GM18498 (cell line): ENCODE data around the gene FTSJ3.
"Not testable (repeated sequence)": the region's sequence is repeated elsewhere in the genome, so short reads cannot be mapped to it uniquely, and the experiment has no call there.

Experiments
- ATAC-seq: cut with Tn5 transposase; IDR thresholded peaks from one replicate; pipeline ENCODE4 v1.9.1; 2021; ENCODE audit warnings: mild to moderate bottlenecking, moderate library complexity; ENCODE audit not compliant: unreplicated experiment

The FTSJ3 gene

DNA sequence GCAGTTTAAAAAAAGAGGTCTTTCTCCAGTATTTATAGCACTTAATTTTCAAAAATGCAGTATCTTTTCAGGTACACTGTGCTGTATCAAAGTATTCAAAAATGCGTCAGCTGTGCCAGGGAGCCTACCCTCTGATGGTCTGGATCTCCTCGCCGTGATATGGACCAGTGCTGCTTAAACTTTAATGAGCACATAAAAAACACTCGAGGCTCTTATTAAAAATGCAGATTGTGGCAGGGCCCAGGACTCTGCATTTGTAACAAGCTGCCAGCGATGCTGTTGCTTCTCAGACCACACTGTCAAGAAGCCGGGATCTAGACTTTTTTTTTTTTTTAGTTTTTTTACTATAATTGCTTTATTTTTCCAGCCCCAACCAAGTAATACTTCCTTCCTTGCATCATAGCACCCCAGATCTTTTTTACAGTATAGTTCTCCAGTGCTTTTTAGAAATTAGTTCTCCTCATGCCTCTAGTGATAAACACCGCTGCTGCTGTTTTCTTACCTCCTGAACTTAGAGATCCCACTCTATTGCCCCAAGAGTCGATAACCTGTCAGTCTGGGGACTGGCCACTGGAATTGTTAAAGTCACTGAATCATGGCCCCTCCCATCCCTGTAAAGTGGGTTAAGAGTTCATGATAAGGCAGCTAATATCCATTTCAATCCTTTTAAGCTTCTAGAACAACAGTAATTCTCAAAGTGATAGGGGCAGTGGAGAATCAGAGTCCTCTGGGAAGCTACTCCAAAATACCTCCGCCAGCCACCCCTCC is 16.6 kb upstream of the FTSJ3 start:
- ATAC-seq, result no peak

DNA sequence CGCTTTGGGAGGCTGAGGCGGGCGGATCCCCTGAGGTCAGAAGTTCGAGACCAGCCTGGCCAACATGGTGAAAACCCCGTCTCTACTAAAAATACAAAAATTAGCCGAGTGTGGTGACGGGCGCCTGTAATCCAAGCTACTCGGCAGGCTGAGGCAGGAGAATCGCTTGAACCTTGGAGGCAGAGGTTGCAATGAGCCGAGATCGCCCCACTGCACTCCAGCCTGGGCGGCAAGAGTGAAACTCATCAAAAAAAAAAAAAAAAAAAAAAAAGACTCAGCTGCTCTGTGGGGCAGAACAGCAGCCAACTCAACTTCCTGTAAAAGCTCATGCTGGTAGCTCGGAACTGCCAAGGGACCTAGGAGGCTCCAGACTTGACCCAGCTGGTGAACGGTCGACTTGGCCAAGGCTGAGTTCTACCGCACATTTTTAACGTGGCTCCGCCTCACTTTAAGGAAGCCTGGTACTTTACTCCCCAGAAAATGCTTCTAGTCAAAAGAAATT is 16.0 kb upstream of the FTSJ3 start:
- ATAC-seq, result not testable (repeated sequence)

DNA sequence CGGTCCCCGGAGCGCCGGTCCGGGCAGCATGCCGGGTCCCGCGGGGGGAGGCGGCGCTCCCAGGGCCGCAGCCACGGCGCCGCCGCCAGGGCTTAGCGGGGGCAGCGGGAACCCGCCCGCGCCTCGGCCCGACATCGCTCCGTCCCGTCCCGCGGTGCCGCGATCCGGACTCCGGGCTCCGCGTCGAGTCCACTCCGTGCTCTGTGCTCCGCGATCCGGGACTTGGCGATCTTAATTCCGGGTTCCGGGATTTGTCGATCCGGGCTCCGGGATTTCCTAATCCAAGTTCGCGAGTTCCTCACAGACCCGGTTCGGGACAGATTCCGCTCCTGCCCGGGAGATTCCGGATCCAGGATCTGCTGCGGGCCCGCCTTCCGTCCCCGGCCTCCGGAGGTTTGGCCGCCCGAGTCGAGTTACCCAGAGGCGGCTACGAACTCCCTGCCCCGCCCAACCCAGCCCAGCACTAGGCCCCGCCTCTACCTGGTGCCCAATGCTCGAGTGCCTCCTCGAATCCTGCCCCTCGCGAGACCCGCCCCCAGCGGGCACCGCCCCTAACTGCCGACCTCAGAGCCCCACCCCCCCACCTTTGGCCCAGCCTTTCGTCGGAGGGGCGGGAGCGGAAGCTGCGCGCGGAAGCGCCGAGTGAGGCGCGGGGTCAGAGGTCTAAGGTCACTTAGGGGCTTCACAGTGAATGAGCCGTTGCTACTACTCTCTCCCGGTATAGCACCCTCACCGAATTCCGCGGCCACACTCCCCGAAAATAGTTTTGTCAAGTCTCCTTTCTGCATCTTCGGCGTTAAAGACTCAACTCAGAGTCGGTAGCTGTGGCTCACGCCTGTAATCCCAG is 15.3 kb upstream of the FTSJ3 start, which contains the start of gene SMARCD2:
SMARCD2 (minus strand) TSS at position 146 of the 847 bp plus-strand sequence; CDS start at position 135, 11 bp downstream.
- peak; percentile 84 for ATAC-seq

DNA sequence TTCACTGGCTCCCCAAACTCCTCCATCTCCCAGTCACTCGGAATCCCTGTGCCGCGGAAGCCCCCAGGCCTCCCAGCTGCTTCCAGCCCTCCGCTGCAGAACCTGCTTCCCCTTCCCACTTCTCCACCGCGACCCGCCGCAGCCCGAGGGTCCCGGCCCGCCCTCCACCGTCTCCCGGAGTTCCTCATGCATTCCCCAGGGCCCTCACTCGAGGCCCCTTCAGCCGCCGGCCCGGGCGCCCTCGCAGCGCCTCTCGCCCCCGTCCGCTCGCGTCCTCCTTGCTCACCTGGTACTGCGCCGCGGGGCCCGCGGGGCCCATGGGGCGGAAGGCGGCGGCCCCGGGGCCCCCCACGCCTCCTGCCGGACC is 14.7 kb upstream of the FTSJ3 start:
- peak; percentile 40 for ATAC-seq

DNA sequence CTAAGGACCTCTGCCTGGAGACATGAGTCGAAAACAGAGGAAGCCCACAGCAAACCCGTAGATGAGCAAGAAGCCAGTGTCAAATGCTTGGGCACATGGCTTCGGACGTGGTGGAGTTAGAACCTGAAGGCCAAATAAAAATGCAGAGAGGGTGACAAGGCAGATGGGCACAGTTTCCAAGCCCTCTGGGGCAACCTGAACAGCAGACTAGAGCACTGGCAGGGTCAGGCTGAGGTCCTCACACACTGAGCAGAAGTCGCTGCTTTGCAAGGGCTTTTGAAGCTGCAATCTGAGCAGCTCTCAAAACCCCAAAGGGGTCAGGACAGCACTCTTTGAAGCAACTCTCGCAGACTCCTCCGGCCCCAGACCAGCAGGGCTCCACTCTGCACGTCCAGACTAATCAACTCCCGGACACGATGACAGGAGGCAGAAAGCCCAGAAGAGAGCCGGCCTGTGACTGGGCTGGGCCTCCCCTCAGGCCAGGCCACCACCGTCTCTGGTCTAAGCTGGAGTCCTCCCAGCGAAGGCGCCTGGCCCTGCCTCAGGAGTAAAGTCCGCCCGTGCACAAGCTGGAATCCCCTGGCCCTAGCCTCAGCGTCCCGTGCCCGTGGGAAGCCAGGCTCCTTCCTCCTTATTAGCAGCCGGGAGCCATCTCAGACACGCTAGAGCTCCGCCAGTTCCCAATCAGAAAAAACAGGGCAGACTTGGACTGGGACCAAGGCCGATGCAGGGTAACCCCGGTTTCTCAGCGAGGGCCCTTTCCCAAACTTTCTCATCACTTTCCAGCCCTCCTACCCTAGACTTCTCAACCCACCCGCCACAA is 14.1 kb upstream of the FTSJ3 start:
- no peak for ATAC-seq

DNA sequence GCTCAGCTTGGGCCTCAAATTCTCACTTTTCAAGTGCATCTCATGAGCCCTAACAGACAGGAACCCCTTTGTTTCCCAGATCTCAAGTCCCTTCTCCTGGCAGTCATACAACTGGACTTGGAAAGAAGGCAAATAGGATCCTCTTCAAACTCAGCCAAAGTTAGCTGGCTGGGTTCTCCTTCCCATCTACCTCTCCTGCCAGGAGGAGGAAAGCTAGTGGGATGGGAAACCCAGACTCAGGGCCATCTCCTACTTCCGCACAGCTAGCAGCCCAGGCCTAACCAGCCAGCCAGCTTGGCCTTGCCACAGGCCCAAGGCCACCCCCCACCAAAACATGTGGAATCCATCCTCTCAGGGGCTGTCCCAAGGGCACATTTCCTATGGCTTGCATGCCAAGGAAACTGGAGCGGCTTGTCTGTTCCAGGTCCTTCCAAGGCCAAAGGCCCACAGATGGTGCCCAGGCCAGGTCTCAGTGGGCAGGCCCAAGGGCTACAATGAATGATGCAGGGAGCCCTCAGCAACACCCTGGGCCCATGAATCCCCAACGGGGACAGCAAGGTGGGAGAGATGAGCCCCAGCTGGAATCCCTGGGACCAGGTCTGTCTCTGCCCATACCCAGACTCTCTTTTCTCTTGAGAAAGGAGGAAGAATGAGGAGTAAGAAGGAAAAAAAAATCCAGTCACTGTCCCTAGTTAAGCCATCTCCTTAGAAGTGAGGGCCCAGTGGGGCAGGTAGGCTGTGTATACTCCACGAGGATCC is 13.3 kb upstream of the FTSJ3 start:
- ATAC-seq, result no peak

DNA sequence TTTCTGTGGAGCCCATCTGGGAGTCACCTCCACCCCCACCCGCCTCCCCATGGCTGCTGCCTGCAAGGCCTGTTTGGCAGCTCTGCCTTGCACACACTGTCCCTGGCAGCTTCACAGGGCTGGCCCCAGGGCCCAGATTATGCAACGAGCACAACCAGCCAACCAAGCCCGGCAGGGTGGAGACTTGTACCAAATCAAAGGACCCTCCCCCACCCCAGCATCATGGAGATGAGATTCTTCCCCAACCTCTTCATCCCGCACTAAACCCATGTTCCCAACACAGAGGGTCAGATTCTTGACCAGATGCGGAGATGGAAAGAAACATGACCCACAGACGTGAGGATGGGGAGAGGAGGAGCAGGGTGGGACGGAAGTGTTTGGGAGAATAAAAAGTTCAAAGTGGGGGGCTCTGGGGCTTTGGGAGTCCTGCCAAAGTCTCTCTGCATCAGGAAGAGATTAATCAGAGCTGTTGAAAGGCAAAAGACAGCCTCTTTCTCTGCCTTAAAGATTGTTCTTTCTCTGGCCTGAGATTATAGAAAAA is 11.2 kb upstream of the FTSJ3 start:
- no peak for ATAC-seq

DNA sequence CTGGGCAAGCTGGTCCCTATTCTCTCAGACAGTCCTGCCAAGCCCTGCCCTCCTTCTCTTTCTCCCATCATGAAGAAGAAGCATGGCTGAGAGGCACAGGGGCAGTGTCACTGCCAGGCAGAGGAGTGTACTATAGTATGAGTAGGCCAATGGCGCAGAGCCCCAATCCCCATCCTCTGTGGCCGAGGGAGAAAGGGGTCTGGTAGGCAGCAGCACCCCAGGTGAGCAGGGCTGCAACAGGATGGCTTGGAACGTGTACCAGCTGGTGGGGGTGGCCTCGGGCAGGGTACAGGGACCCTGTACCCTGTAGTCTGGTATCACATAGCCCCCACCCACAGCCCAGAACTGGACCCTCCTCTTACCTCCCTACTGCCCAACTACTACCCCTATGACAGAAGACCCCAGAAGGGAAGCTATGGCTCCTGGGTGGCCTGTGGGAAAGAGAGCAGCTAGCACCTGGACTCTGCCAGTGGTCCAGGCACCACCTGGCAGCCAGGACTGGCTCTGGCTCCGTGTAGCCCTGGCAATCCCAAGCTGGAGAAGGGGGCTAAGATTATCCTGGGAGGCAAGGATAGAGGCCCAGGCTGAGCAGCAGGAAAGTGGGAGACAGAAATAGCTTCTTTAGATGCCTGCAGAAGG is 10.6 kb upstream of the FTSJ3 start:
- ATAC-seq, result no peak

DNA sequence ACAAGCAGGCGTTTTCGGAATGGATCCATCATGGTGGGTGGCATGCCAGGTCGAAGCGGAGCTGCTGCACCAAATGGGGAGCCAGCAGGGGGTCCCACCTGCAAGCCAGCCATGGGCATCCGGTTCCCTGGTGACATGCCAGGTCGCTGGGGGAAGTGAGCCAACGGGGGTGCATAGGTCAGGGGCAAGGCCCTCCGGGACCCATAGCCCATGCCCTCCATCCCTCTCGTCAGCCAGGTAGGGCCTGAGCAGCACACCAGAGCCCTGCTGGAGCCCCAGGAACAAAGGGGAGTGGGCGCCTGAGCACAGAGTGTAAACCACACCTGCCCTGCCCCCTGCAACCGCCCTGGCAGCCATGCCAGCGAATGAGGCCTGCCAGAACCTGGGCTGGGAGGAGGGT is 10.0 kb upstream of the FTSJ3 start:
- ATAC-seq, result no peak

DNA sequence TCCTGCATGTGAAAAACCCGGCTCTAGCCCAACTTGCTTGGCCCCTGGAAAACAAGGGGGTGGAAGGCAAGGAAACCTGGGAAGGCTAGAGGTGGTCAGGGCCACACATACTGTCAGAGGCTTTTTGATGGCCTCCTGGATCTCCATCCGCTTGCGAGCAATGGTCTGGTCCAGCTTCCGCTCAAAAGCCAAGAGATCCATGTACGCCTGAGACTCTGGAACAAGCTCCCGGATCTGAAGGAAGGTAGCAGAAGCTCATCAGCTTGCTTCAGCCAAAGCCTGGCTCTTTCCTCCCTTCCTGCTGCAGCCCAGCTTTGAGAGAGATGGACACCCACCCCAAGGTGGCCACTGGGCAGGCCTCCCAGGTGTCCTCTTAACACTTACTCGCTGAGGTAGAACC is 9.3 kb upstream of the FTSJ3 start:
- ATAC-seq, result no peak

DNA sequence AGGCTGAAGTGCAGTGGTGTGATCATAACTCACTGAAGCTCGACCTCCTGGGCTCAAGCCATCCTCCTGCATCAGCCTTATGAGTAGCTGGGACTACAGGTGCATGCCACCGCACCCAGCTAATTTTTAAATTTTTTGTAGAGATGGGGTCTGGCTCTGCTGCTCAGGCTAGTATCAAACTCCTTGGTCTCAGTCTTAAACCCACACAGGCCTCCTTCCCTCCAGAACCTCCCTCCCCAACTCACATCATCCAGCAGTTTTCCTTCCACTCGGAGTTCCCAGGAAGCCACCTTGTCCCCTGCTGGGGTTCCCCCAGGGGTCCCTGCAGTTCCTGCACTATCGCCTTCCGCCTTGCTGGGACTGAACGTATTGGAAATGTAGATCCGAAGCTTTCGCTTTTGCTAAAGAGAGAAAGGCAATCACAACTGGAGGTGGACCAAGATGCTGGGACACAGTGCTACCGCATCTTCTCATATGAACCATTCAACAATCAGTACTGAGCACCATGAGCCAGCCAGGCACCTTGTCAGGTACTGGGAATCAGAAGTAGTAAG is 7.8 kb upstream of the FTSJ3 start:
- ATAC-seq, result no peak

DNA sequence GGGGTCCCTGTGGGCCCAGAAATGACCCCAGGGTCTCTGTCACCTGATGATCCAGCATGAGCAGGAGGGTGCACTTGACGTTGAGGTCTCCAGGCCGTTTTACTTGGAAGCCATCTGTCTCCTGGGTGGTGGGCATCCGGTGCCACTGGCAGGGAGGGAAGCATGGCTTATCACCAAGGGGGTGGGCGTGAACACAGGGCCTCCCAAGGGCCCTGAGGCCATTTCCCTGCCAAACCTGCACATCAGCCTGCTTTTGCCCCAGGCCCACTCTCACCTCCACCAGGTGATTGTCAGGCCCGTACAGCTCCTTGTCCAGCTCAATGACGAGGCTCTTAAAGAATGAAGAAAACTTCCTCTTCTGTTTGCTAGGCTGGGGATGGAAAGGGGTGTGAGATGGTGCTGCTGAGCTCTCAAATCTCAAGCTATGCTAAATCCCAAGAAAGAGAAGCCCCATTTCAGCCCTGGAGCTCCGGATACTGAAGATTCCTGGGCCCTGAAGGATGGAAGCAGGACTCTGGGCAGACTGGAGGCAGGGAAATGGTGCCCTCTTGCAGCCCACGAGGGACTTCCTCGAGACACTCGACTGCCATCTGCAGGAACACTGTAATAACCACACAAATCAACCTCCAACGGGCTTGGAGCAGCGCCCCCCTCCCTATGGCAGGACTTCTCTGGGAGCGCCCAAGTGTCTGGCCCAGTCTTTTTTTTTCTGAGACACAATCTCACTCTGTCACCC is 7.1 kb upstream of the FTSJ3 start:
- ATAC-seq, result peak; percentile 70

DNA sequence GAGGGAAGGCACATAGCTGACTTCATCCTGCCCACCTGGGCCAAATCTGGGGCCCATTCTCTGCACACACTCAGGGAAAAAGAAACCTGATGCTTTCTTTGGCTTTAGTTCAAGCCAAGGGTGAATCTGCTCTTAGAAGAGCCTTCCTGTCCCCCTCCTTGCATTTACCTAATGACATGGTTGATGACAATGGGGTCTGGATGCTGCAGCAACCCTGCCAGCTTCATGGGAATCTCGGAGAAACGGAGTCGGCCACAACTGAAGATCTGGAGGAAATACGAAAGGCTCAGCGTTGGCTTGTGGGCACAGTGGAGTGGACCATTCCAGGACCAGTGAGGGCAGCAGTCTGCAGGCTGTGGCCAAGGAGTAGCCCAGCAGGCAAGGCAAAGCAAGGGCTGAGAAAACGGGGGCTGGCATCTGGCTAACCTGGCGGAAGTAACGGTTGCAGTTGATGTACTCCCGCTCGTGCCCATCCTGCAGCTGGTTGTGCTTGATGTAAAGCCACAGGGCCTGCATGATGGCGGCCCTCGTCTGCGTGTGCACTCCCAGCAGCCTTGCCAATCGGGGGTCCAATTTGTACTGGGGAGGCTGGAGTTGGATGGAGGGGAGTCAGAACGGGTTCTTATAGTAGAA is 6.4 kb upstream of the FTSJ3 start:
- ATAC-seq, result no peak

DNA sequence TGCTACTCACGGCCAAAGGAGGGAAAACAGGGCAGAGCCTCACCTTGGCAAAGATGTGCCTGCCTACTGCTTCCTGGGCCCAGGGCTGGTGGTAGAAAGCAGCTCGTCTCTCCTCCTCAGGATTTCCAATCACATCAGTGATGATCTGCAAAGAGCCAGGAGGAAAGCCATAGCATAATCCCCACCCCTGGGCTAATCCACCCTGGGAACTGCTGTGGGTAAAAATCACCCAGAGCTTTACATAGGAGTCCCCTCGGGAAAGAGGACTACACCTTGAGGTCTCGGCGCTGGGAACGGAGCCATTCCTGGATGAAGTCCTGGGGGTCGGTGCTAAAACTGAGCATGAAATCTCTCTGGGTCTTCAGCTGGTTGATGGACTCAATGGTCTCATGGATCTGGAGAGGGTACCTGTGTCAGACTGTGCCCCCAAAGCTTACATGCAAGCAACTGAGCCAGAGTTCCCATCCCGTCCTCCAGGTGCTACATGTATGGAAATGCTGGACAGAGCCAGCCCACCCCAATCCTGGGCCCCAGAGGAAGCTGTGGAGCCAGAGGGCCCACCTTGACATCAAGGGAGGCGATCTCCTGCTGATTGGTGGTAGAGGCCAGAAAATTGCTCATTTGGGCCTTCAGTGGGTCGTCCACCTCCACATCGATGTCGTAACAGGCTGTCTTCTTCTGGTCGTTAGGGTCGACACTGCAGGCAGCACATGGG is 5.7 kb upstream of the FTSJ3 start:
- no peak for ATAC-seq

DNA sequence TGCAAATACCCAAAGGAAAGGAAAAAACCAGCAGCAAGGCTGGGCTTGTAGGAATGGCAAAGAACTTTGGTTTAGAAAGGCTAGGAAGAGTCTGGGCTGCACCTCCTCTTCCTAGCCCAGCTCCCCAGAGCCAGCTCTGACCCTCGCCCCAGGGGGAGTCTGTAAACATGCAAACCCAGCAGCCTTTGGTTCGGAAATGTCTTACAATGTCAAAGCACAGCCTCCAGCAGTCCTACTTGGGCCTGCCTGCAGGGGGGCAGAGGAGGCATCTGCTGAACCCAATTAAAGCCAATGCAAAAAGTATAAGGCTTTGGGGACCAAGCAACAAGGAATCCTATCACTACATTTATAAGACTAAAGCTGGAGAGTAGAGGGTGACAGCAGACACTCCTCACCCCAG is 5.0 kb upstream of the FTSJ3 start:
- ATAC-seq, result no peak

DNA sequence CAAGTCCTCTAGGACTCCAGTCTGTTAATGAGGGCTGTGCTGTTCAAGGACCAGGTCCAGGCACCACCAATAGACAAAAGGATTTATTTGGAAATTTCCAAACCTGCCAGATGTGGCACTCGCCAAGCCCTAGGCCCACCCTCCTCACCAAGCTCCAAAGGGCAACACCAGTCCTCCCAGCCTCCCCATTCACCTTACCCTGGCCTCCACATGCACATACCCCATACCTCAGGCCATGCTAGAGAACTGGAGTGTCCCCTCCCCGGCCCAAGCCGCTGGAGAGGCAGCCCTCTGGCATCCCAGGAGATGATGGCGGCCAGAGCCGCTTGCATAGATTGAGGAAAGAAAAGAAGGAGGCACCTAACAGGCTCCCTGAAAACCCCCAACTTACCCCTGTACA is 4.6 kb upstream of the FTSJ3 start:
- no peak for ATAC-seq

DNA sequence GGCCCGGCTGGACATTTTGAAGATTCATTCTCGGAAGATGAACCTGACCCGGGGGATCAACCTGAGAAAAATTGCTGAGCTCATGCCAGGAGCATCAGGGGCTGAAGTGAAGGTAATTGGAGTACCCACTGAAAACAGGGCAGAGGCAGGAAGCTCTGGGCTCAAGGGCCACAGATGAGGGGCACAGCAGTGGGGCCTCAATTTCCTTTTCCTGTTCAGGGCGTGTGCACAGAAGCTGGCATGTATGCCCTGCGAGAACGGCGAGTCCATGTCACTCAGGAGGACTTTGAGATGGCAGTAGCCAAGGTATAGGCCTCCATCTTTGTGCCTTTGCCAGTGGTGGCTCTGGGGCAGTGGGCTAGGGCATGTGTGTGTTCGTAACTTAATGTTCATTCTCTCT is 4.0 kb upstream of the FTSJ3 start:
- no peak for ATAC-seq
